OCI-LY7 (cell line): ENCODE results near the gene PARVB.

ENCODE experiments used
- EZH2phosphoT487 ChIP-seq: fragments of 200-600 bp; sonication (generic); IDR thresholded peaks from 2 replicates; pipeline ENCODE4 v1.6.1; 2018; ENCODE audit warnings: low read depth, borderline replicate concordance, mild to moderate bottlenecking, mixed run types, antibody characterized with exemption, low read length, moderate library complexity, mixed read lengths
- TF ChIP-seq, protein P1 (sequence below): fragments of 200-600 bp; sonication (generic); conservative IDR thresholded peaks from 2 replicates; pipeline ENCODE4 v1.5.1; 2014; ENCODE audit warnings: mild to moderate bottlenecking, antibody characterized with exemption, low read length, moderate library complexity, mixed read lengths

DNA sequence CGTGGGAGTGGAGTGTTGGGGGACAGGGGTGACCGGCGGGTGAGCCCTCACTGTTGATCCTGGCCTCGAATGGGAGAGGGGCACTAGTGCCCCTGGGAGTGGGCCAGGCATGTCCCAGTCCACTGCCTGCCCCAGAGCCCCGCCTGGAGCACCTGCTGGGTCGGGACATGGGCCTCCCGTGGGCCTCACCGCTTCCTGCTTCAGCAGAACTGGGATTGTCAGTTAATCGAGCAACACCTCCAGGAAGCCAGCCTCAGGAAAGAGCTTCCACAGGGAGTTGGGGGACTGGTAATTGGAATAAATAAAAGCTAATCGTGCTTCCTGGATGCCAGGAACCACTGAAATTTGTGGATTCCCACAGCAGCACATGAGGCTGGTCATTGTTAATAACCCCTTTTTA, 43.8 kb downstream of the PARVB start:
- TF ChIP-seq, protein P1, sequence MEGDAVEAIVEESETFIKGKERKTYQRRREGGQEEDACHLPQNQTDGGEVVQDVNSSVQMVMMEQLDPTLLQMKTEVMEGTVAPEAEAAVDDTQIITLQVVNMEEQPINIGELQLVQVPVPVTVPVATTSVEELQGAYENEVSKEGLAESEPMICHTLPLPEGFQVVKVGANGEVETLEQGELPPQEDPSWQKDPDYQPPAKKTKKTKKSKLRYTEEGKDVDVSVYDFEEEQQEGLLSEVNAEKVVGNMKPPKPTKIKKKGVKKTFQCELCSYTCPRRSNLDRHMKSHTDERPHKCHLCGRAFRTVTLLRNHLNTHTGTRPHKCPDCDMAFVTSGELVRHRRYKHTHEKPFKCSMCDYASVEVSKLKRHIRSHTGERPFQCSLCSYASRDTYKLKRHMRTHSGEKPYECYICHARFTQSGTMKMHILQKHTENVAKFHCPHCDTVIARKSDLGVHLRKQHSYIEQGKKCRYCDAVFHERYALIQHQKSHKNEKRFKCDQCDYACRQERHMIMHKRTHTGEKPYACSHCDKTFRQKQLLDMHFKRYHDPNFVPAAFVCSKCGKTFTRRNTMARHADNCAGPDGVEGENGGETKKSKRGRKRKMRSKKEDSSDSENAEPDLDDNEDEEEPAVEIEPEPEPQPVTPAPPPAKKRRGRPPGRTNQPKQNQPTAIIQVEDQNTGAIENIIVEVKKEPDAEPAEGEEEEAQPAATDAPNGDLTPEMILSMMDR, result no peak
- TF ChIP-seq EZH2phosphoT487, result no peak
